Measurements from ENCODE around the gene DAAM2. TPM values are rescaled to one million over a fixed set of nuclear protein-coding genes. Genes with fewer than 3 reads are reported as not detected.
A peak's percentile ranks its signal among the peaks of the same experiment; 100 is the strongest.

Gene DAAM2
- total RNA-seq, 1 experiment from 2014 or later: 4.8 TPM

GRCh38 chr6:39945626-39946025 is 153.4 kb downstream of the DAAM2 start:
- Histone ChIP-seq H3K9me3 (ENCODE audit: low read depth, low read length, poor library complexity, severe bottlenecking) (no peaks in the 10 kb centered on the region), H3K4me3 (ENCODE audit: low read depth, low read length, poor library complexity, severe bottlenecking) (no peak overlapping the region), H3K4me1 (ENCODE audit: insufficient read depth, low read length, poor library complexity, severe bottlenecking) (no peaks in the 10 kb centered on the region), H3K27me3 (replicated peaks; ENCODE audit: insufficient read depth, low read depth, low read length, poor library complexity) (peaks cover under 1% of the 10 kb centered on the region), H3K36me3 (ENCODE audit: insufficient read depth, low read length, poor library complexity, severe bottlenecking) (no peaks in the 10 kb centered on the region), H3K27ac (ENCODE audit: low read depth, low read length, poor library complexity, severe bottlenecking) (no peak overlapping the region)
- TF ChIP-seq EZH2 (IDR thresholded peaks at IDR 0.05; ENCODE audit: borderline replicate concordance, low read depth, low read length, poor library complexity, severe bottlenecking) (no peak), CTCF (conservative IDR thresholded peaks at IDR 0.05; ENCODE audit: low read depth, low read length) (no peak)
- DNase-seq (ENCODE audit: low spot score): no peak
- no TSS peak for BruUV-seq (replicated peaks)
- CTCF ChIA-PET: no interaction called here
- POLR2A ChIA-PET (ENCODE audit: low non-redundant PET): no interaction called here
- intact Hi-C loops (cut with micrococcal nuclease; ENCODE audit: unreplicated experiment): no loop called here

GRCh38 chr6:39947611-39948068 is 155.5 kb downstream of the DAAM2 start:
- intact Hi-C loops (cut with micrococcal nuclease; ENCODE audit: unreplicated experiment): no loop called here
- no peaks in the 10 kb centered on the region for H3K4me1 ChIP-seq (ENCODE audit: insufficient read depth, low read length, poor library complexity, severe bottlenecking)
- no peak overlapping the region for H3K27ac ChIP-seq (ENCODE audit: low read depth, low read length, poor library complexity, severe bottlenecking)
- ChIA-PET CTCF (no interaction called here), POLR2A (ENCODE audit: low non-redundant PET) (interaction anchor here (0.7 kb wide), 1 partner anchor 14 kb away, joined by 3 read pairs; no protein-coding TSS in a partner anchor)
- DNase-seq (ENCODE audit: low spot score): no peak
- TF ChIP-seq CTCF (conservative IDR thresholded peaks at IDR 0.05; ENCODE audit: low read depth, low read length): no peak
- no peak for TF ChIP-seq EZH2 (IDR thresholded peaks at IDR 0.05; ENCODE audit: borderline replicate concordance, low read depth, low read length, poor library complexity, severe bottlenecking)
- no peaks in the 10 kb centered on the region for H3K36me3 ChIP-seq (ENCODE audit: insufficient read depth, low read length, poor library complexity, severe bottlenecking)
- no peak overlapping the region for H3K4me3 ChIP-seq (ENCODE audit: low read depth, low read length, poor library complexity, severe bottlenecking)
- no peaks in the 10 kb centered on the region for H3K9me3 ChIP-seq (ENCODE audit: low read depth, low read length, poor library complexity, severe bottlenecking)
- no TSS peak for BruUV-seq (replicated peaks)
- peaks cover 6% of the 10 kb centered on the region for H3K27me3 ChIP-seq (replicated peaks; ENCODE audit: insufficient read depth, low read depth, low read length, poor library complexity)

- no TSS peak for BruUV-seq (replicated peaks)
- peak; percentile 14 for DNase-seq (ENCODE audit: low spot score)
- intact Hi-C loops (cut with micrococcal nuclease; ENCODE audit: unreplicated experiment): no loop called here
- H3K27ac ChIP-seq (ENCODE audit: low read depth, low read length, poor library complexity, severe bottlenecking): no peak overlapping the region
- H3K27me3 ChIP-seq (replicated peaks; ENCODE audit: insufficient read depth, low read depth, low read length, poor library complexity): peaks cover 6% of the 10 kb centered on the region
- CTCF ChIA-PET: no interaction called here
- TF ChIP-seq CTCF (conservative IDR thresholded peaks at IDR 0.05; ENCODE audit: low read depth, low read length): no peak
- no peak for TF ChIP-seq EZH2 (IDR thresholded peaks at IDR 0.05; ENCODE audit: borderline replicate concordance, low read depth, low read length, poor library complexity, severe bottlenecking)
- no peak overlapping the region for H3K4me3 ChIP-seq (ENCODE audit: low read depth, low read length, poor library complexity, severe bottlenecking)
- H3K36me3 ChIP-seq (ENCODE audit: insufficient read depth, low read length, poor library complexity, severe bottlenecking): no peaks in the 10 kb centered on the region
- no peaks in the 10 kb centered on the region for H3K9me3 ChIP-seq (ENCODE audit: low read depth, low read length, poor library complexity, severe bottlenecking)
- POLR2A ChIA-PET (ENCODE audit: low non-redundant PET): interaction anchor here (0.7 kb wide), 1 partner anchor 14 kb away, joined by 3 read pairs; no protein-coding TSS in a partner anchor
- H3K4me1 ChIP-seq (ENCODE audit: insufficient read depth, low read length, poor library complexity, severe bottlenecking): no peaks in the 10 kb centered on the region
These were observed 156.1 kb downstream of the DAAM2 start for GRCh38 chr6:39948199-39948791.

Data from A673 (cell line).